ENCODE measurements around the gene METTL9. TPM values are rescaled to one million over a fixed set of nuclear protein-coding genes. Genes with fewer than 3 reads are reported as not detected.

METTL9 gene
- total RNA-seq, 1 experiment from 2014 or later: 41.4 TPM

GRCh38 chr16:21614896-21615295 is 15.5 kb downstream of the METTL9 start:
- Histone ChIP-seq H3K4me1 (ENCODE audit: control insufficient read depth in 1 of 2, insufficient read depth in 2 of 2, low read length in 2 of 2) (no peaks in the 10 kb centered on the region), H3K36me3 (ENCODE audit: control insufficient read depth in 1 of 2, insufficient read depth in 2 of 2, low read length in 2 of 2) (no peaks in the 10 kb centered on the region), H3K9me3 (ENCODE audit: control insufficient read depth in 1 of 2, insufficient read depth in 1 of 2, low read depth in 1 of 2, low read length in 2 of 2) (no peaks in the 10 kb centered on the region), H3K4me2 (ENCODE audit: low read length) (no peak overlapping the region), H3K27me3 (ENCODE audit: insufficient read depth, low read length) (no peaks in the 10 kb centered on the region), H3K9me2 (ENCODE audit: insufficient read depth) (no peaks in the 10 kb centered on the region), H3K4me3 (replicated peaks in 1 of 2; ENCODE audit: low read depth in 1 of 2, low read length in 2 of 2) (no peak overlapping the region), H3K27ac (ENCODE audit: low read depth, low read length) (no peak overlapping the region), H2AFZ (ENCODE audit: low read depth, low read length, poor library complexity, severe bottlenecking) (no peak overlapping the region), H3K9ac (ENCODE audit: low read length) (no peak overlapping the region), H3K79me2 (ENCODE audit: insufficient read depth, low read length) (peaks cover 29% of the 10 kb centered on the region; the same call in 1 of the 2 replicates), H4K20me1 (ENCODE audit: insufficient read depth) (no peaks in the 10 kb centered on the region)
- intact Hi-C loops (cut with micrococcal nuclease): no loop called here
- no TSS peak for BruUV-seq (replicated peaks)
- ATAC-seq: no peak
- no peak for DNase-seq (ENCODE audit: low read depth, low spot score)
- no peak for TF ChIP-seq MAX (IDR thresholded peaks at IDR 0.05)
- TF ChIP-seq TCF7L2 (IDR thresholded peaks at IDR 0.05; ENCODE audit: borderline replicate concordance, extremely low read depth, insufficient read depth, insufficient read length): no peak
- TF ChIP-seq CBX3 (IDR thresholded peaks at IDR 0.05; ENCODE audit: low read depth): no peak
- TF ChIP-seq FOSL1 (IDR thresholded peaks at IDR 0.05; ENCODE audit: low read depth): no peak
- no peak for TF ChIP-seq JUND (IDR thresholded peaks at IDR 0.05)
- TF ChIP-seq CTCF (IDR thresholded peaks at IDR 0.05 in 2 of 3, conservative IDR thresholded peaks at IDR 0.05 in 1 of 3; ENCODE audit: borderline replicate concordance in 1 of 3, insufficient read depth in 1 of 3, low read depth in 2 of 3, low read length in 2 of 3): peak in 2 of 3 experiments; percentile 24; a peak in 2 of 6 replicates
- ChIA-PET CTCF (no interaction called here), POLR2A (no interaction called here), RAD21 (ENCODE audit: low non-redundant PET in 1 of 2, low total read pairs in 2 of 2, uncharacterized antibody in 2 of 2, unreplicated experiment in 2 of 2) (no interaction called here)

GRCh38 chr16:21617607-21618006 is 18.2 kb downstream of the METTL9 start:
- no peaks in the 10 kb centered on the region for H3K9me2 ChIP-seq (ENCODE audit: insufficient read depth)
- ChIA-PET POLR2A (no interaction called here), CTCF (no interaction called here), RAD21 (ENCODE audit: low non-redundant PET in 1 of 2, low total read pairs in 2 of 2, uncharacterized antibody in 2 of 2, unreplicated experiment in 2 of 2) (no interaction called here)
- no peak overlapping the region for H3K27ac ChIP-seq (ENCODE audit: low read depth, low read length)
- TF ChIP-seq TCF7L2 (IDR thresholded peaks at IDR 0.05; ENCODE audit: borderline replicate concordance, extremely low read depth, insufficient read depth, insufficient read length) (no peak), FOSL1 (IDR thresholded peaks at IDR 0.05; ENCODE audit: low read depth) (no peak), RAD21 (IDR thresholded peaks at IDR 0.05; ENCODE audit: low read depth) (no peak), POLR2AphosphoS5 (IDR thresholded peaks at IDR 0.05; ENCODE audit: low read depth, low read length) (no peak), ATF3 (IDR thresholded peaks at IDR 0.05) (no peak), CBX3 (IDR thresholded peaks at IDR 0.05; ENCODE audit: low read depth) (no peak)
- no peak overlapping the region for H3K4me2 ChIP-seq (ENCODE audit: low read length)
- no peak overlapping the region for H3K4me3 ChIP-seq (replicated peaks in 1 of 2; ENCODE audit: low read depth in 1 of 2, low read length in 2 of 2)
- no peak overlapping the region for H2AFZ ChIP-seq (ENCODE audit: low read depth, low read length, poor library complexity, severe bottlenecking)
- no peak overlapping the region for H3K9ac ChIP-seq (ENCODE audit: low read length)
- no peaks in the 10 kb centered on the region for H3K36me3 ChIP-seq (ENCODE audit: control insufficient read depth in 1 of 2, insufficient read depth in 2 of 2, low read length in 2 of 2)
- no peaks in the 10 kb centered on the region for H4K20me1 ChIP-seq (ENCODE audit: insufficient read depth)
- ATAC-seq (no peak), DNase-seq (ENCODE audit: low read depth, low spot score) (no peak)
- no peaks in the 10 kb centered on the region for H3K4me1 ChIP-seq (ENCODE audit: control insufficient read depth in 1 of 2, insufficient read depth in 2 of 2, low read length in 2 of 2)
- intact Hi-C loops (cut with micrococcal nuclease): no loop called here
- no peaks in the 10 kb centered on the region for H3K9me3 ChIP-seq (ENCODE audit: control insufficient read depth in 1 of 2, insufficient read depth in 1 of 2, low read depth in 1 of 2, low read length in 2 of 2)
- no peaks in the 10 kb centered on the region for H3K27me3 ChIP-seq (ENCODE audit: insufficient read depth, low read length)
- 0 out of 2 replicates have a peak, but pooled peaks cover 10% of the 10 kb centered on the region for H3K79me2 ChIP-seq (ENCODE audit: insufficient read depth, low read length)
- no TSS peak for BruUV-seq (replicated peaks)
